Activated T-cell treated with anti-CD3 and anti-CD28 coated beads, Interleukin-2, amount 50 U/mL, for 1 hour (primary cell): Measurements from ENCODE around the gene CXCR2.
"Not testable (repeated sequence)": the region's sequence is repeated elsewhere in the genome, so short reads cannot be mapped to it uniquely, and the experiment has no call there.

Experiments
- DNase-seq: peaks from one replicate; pipeline ENCODE4 v3.0.0-alpha.2; 2020

CXCR2 gene

GRCh38 chr2:218130822-218131221, 5.0 kb downstream of the CXCR2 start:
- no peak for DNase-seq

GRCh38 chr2:218137514-218137913, 11.7 kb downstream of the CXCR2 start:
- no peak for DNase-seq

GRCh38 chr2:218138047-218138446, 12.2 kb downstream of the CXCR2 start:
- DNase-seq = no peak

GRCh38 chr2:218145124-218145523, 19.3 kb downstream of the CXCR2 start:
- no peak for DNase-seq

- DNase-seq = no peak
Observed at GRCh38 chr2:218146056-218146455, 20.2 kb downstream of the CXCR2 start.

- no peak for DNase-seq
Observed at GRCh38 chr2:218149098-218149497, 23.3 kb downstream of the CXCR2 start.

GRCh38 chr2:218149848-218150440, 24.1 kb downstream of the CXCR2 start:
- no peak for DNase-seq

GRCh38 chr2:218152172-218152571, 26.3 kb downstream of the CXCR2 start:
- DNase-seq = no peak

GRCh38 chr2:218152777-218153176, 26.9 kb downstream of the CXCR2 start:
- DNase-seq = no peak

GRCh38 chr2:218155953-218156479, 30.2 kb downstream of the CXCR2 start:
- DNase-seq = no peak

GRCh38 chr2:218161644-218162043, 35.8 kb downstream of the CXCR2 start:
- DNase-seq = no peak

- no peak for DNase-seq
Observed at GRCh38 chr2:218162814-218163213, 37.0 kb downstream of the CXCR2 start.

- peak; percentile 30 for DNase-seq
Observed at GRCh38 chr2:218166791-218167190, 41.0 kb downstream of the CXCR2 start, which contains the start of gene CXCR1. Gene CXCR1, minus strand, starts transcription at chr2:218166962. Its CDS starts 1,751 bp downstream, at chr2:218165211.

GRCh38 chr2:218168016-218168415, 42.2 kb downstream of the CXCR2 start:
- no peak for DNase-seq

- peak; percentile 70 for DNase-seq
Observed at GRCh38 chr2:218168635-218169462, 43.0 kb downstream of the CXCR2 start.

GRCh38 chr2:218169757-218170546, 44.1 kb downstream of the CXCR2 start:
- DNase-seq = no peak

GRCh38 chr2:218171744-218172143, 45.9 kb downstream of the CXCR2 start:
- DNase-seq = not testable (repeated sequence)

GRCh38 chr2:218172845-218173244, 47.0 kb downstream of the CXCR2 start:
- no peak for DNase-seq

GRCh38 chr2:218179782-218180181, 54.0 kb downstream of the CXCR2 start:
- no peak for DNase-seq

- DNase-seq = no peak
Observed at GRCh38 chr2:218180467-218181114, 54.8 kb downstream of the CXCR2 start.

GRCh38 chr2:218184331-218184730, 58.5 kb downstream of the CXCR2 start:
- no peak for DNase-seq

GRCh38 chr2:218186355-218186766, 60.5 kb downstream of the CXCR2 start:
- DNase-seq = peak; percentile 73
